Measurements from ENCODE around the gene WDR17.

- no peak for TF ChIP-seq CTCF (conservative IDR thresholded peaks at IDR 0.05 in 1 of 2, IDR thresholded peaks at IDR 0.05 in 1 of 2; ENCODE audit: low read depth in 1 of 2, low read length in 2 of 2)
- TF ChIP-seq EZH2 (IDR thresholded peaks at IDR 0.05; ENCODE audit: low read length, missing control alignments): no peak
These were observed 144.5 kb downstream of the WDR17 start for GRCh38 chr4:176210101-176210500.
